IMR-90 (cell line): Measurements from ENCODE around the gene TDRD12. TPM values are rescaled to one million over a fixed set of nuclear protein-coding genes. Genes with fewer than 3 reads are reported as not detected.

Experiments
- ATAC-seq: fragments of 200-7000 bp; cut with Tn5 transposase; 2 replicates; pipeline ENCODE4 v1.9.1; 2020; ENCODE audit warnings: low read depth, mild to moderate bottlenecking, moderate library complexity
- BruUV-seq: library from RNA; stranded (reverse); fragments of 400-500 nt; replicated peaks from 2 replicates; lab custom pipeline; 2021; lab: Mats Ljungman, UMichigan
- CTCF ChIA-PET: fragments of 300-600 bp; formaldehyde crosslinking; extraction: SDS; loops from one replicate; lab custom pipeline; 2021; ENCODE audit warnings: antibody characterized with exemption; lab: Yijun Ruan, JAX
- POLR2A ChIA-PET: fragments of 300-600 bp; sonication (Branson Sonifier 250); formaldehyde crosslinking; loops from one replicate; lab custom pipeline; 2022; ENCODE audit warnings: antibody characterized with exemption; ENCODE audit not compliant: unreplicated experiment; lab: Charles Lee
- DNase-seq: peaks from one replicate; pipeline ENCODE4 v3.0.0; 2013
- H2AFZ ChIP-seq: replicated peaks from 2 replicates; pipeline ENCODE3; 2013; ENCODE audit warnings: low read length, mild to moderate bottlenecking; ENCODE audit not compliant: poor library complexity
- H2AK5ac ChIP-seq: 2 replicates; pipeline ENCODE4 v1.6.1; 2013; ENCODE audit warnings: low read depth, low read length, inconsistent platforms
- H2AK9ac ChIP-seq: replicated peaks from 2 replicates; pipeline ENCODE3; 2013; ENCODE audit warnings: mild to moderate bottlenecking, low read depth, low read length, moderate library complexity; ENCODE audit not compliant: poor library complexity
- H2BK120ac ChIP-seq: 2 replicates; pipeline ENCODE4 v1.6.1; 2013; ENCODE audit warnings: low read depth, low read length, inconsistent platforms
- H2BK15ac ChIP-seq: 3 replicates; pipeline ENCODE4 v1.6.1; 2013; ENCODE audit warnings: low read depth, low read length, inconsistent platforms
- H2BK20ac ChIP-seq: 2 replicates; pipeline ENCODE4 v1.6.1; 2013; ENCODE audit warnings: low read depth, mild to moderate bottlenecking, inconsistent platforms, low read length, moderate library complexity
- H2BK5ac ChIP-seq: 2 replicates; pipeline ENCODE4 v1.6.1; 2013; ENCODE audit warnings: mild to moderate bottlenecking, low read depth, low read length, inconsistent platforms; ENCODE audit not compliant: poor library complexity, severe bottlenecking
- H3K14ac ChIP-seq: replicated peaks from 2 replicates; pipeline ENCODE4 v1.6.1; 2013; ENCODE audit warnings: low read depth, low read length, inconsistent platforms
- H3K18ac ChIP-seq: 2 replicates; pipeline ENCODE4 v1.6.1; 2013; ENCODE audit warnings: low read depth, low read length, control low read depth
- H3K23ac ChIP-seq: 2 replicates; pipeline ENCODE4 v1.6.1; 2013; ENCODE audit warnings: low read depth, low read length, inconsistent platforms
- H3K27ac ChIP-seq: 2 replicates; pipeline ENCODE4 v1.5.1; 2013; ENCODE audit warnings: mild to moderate bottlenecking, control low read depth, low read length; ENCODE audit not compliant: insufficient read depth
- H3K27me3 ChIP-seq: 2 replicates; pipeline ENCODE4 v1.6.1; 2013; ENCODE audit warnings: low read length; ENCODE audit not compliant: control insufficient read depth, insufficient read depth
- H3K36me3 ChIP-seq: 2 replicates; pipeline ENCODE4 v1.6.1; 2013; ENCODE audit warnings: low read length, mixed read lengths; ENCODE audit not compliant: control insufficient read depth, insufficient read depth
- H3K4ac ChIP-seq: 2 replicates; pipeline ENCODE4 v1.6.1; 2013; ENCODE audit warnings: low read depth, low read length, inconsistent platforms
- H3K4me1 ChIP-seq: 2 replicates; pipeline ENCODE4 v1.6.1; 2013; ENCODE audit warnings: low read length, mixed read lengths; ENCODE audit not compliant: control insufficient read depth, insufficient read depth
- H3K4me2 ChIP-seq: 2 replicates; pipeline ENCODE4 v1.6.1; 2013; ENCODE audit warnings: low read depth, mild to moderate bottlenecking, control low read depth, low read length, moderate library complexity
- H3K4me3 ChIP-seq: 2 replicates; pipeline ENCODE4 v1.5.1; 2013; ENCODE audit warnings: low read depth, mild to moderate bottlenecking, control low read depth, low read length, moderate library complexity; ENCODE audit not compliant: insufficient read depth
- H3K56ac ChIP-seq: 2 replicates; pipeline ENCODE4 v1.6.1; 2013; ENCODE audit warnings: low read length, inconsistent platforms; ENCODE audit not compliant: insufficient read depth; ENCODE audit errors: extremely low read depth
- H3K79me1 ChIP-seq, 2 experiments: 2 replicates each; pipeline ENCODE4 v1.6.1; 2013; ENCODE audit warnings: low read length in 2 of 2, inconsistent platforms in 1 of 2, low read depth in 1 of 2
- H3K9ac ChIP-seq: 2 replicates; pipeline ENCODE4 v1.6.1; 2013; ENCODE audit warnings: low read depth, low read length, control low read depth
- H3K9me1 ChIP-seq: 2 replicates; pipeline ENCODE4 v1.6.1; 2013; ENCODE audit warnings: low read length, inconsistent platforms; ENCODE audit not compliant: insufficient read depth
- H3K9me3 ChIP-seq: 2 replicates; pipeline ENCODE4 v1.6.1; 2013; ENCODE audit warnings: low read length; ENCODE audit not compliant: control insufficient read depth, insufficient read depth
- H4K20me1 ChIP-seq: 2 replicates; pipeline ENCODE4 v1.6.1; 2013; ENCODE audit warnings: low read length, inconsistent platforms; ENCODE audit not compliant: insufficient read depth
- H4K5ac ChIP-seq: 2 replicates; pipeline ENCODE4 v1.6.1; 2013; ENCODE audit warnings: mild to moderate bottlenecking, low read depth, low read length, control low read depth
- H4K8ac ChIP-seq, 2 experiments: 2 replicates each; pipeline ENCODE4 v1.6.1; 2013; ENCODE audit warnings: low read depth in 2 of 2, low read length in 2 of 2, control low read depth in 1 of 2, inconsistent platforms in 1 of 2
- H4K91ac ChIP-seq: 2 replicates; pipeline ENCODE4 v1.6.1; 2013; ENCODE audit warnings: low read depth, low read length, inconsistent platforms; ENCODE audit not compliant: insufficient read depth
- BHLHE40 ChIP-seq: fragments of 150-350 bp; IDR thresholded peaks from 2 replicates; pipeline ENCODE4 v1.6.1; 2016; ENCODE audit warnings: mild to moderate bottlenecking, low read depth, low read length
- CEBPB ChIP-seq: IDR thresholded peaks from 2 replicates; pipeline ENCODE4 v1.6.1; 2012; ENCODE audit warnings: low read depth, low read length, improper control_type of control experiment
- CHD1 ChIP-seq: IDR thresholded peaks from 2 replicates; pipeline ENCODE4 v1.6.1; 2012; ENCODE audit warnings: low read depth, low read length, improper control_type of control experiment
- CTCF ChIP-seq: conservative IDR thresholded peaks from 2 replicates; pipeline ENCODE4 v1.5.1; 2012; ENCODE audit warnings: mild to moderate bottlenecking, low read depth, low read length, improper control_type of control experiment
- ELK1 ChIP-seq: fragments of 150-350 bp; IDR thresholded peaks from 2 replicates; pipeline ENCODE4 v1.6.1; 2016; ENCODE audit warnings: low read depth, mild to moderate bottlenecking, low read length, moderate library complexity, borderline replicate concordance
- FOS ChIP-seq: fragments of 150-350 bp; IDR thresholded peaks from 2 replicates; pipeline ENCODE4 v1.6.1; 2016; ENCODE audit warnings: low read depth, low read length
- MAFK ChIP-seq: IDR thresholded peaks from 2 replicates; pipeline ENCODE4 v1.6.1; 2012; ENCODE audit warnings: low read depth, low read length, improper control_type of control experiment
- MAZ ChIP-seq: IDR thresholded peaks from 2 replicates; pipeline ENCODE4 v1.6.1; 2012; ENCODE audit warnings: low read depth, mild to moderate bottlenecking, low read length, improper control_type of control experiment, moderate library complexity, borderline replicate concordance
- MXI1 ChIP-seq: IDR thresholded peaks from 2 replicates; pipeline ENCODE4 v1.6.1; 2012; ENCODE audit warnings: low read depth, mild to moderate bottlenecking, low read length, moderate library complexity, borderline replicate concordance
- NFE2L2 ChIP-seq: fragments of 150-350 bp; IDR thresholded peaks from 2 replicates; pipeline ENCODE4 v1.6.1; 2016; ENCODE audit warnings: low read depth, mild to moderate bottlenecking, low read length
- POLR2A ChIP-seq: IDR thresholded peaks from 2 replicates; pipeline ENCODE4 v1.6.1; 2012; ENCODE audit warnings: mild to moderate bottlenecking, low read depth, low read length
- RAD21 ChIP-seq: IDR thresholded peaks from 2 replicates; pipeline ENCODE4 v1.6.1; 2012; ENCODE audit warnings: low read length, improper control_type of control experiment
- RCOR1 ChIP-seq: IDR thresholded peaks from 2 replicates; pipeline ENCODE4 v1.6.1; 2012; ENCODE audit warnings: mild to moderate bottlenecking, low read length, improper control_type of control experiment; ENCODE audit not compliant: insufficient replicate concordance
- RFX5 ChIP-seq: IDR thresholded peaks from 2 replicates; pipeline ENCODE4 v1.8.0; 2012; ENCODE audit warnings: low read depth, mild to moderate bottlenecking, low read length, moderate library complexity
- SMC3 ChIP-seq: fragments of 150-350 bp; IDR thresholded peaks from 2 replicates; pipeline ENCODE4 v1.6.1; 2016; ENCODE audit warnings: low read depth, mild to moderate bottlenecking, antibody characterized with exemption, low read length, moderate library complexity
- WGBS, 2 experiments: methylation state at CpG; one replicate each; pipeline versions ENCODE4 v1.1.5 to v1.1.7; 2013; ENCODE audit warnings: missing lambda C conversion rate in 2 of 2; ENCODE audit not compliant: insufficient read length in 1 of 2; ENCODE audit errors: extremely low coverage in 2 of 2; 5-methylcytosine and 5-hydroxymethylcytosine counted together
- dilution Hi-C: fragments of 300-500 bp; cut with HindIII; formaldehyde crosslinking; loops from one replicate; pipeline ENCODE4 v1.14.3; 2018; ENCODE audit warnings: low sequenced_read_pairs; ENCODE audit not compliant: unreplicated experiment
- in situ Hi-C: fragments of 300-500 bp; cut with MboI; formaldehyde crosslinking; loops from 3 replicates; pipeline ENCODE4 v1.14.3; 2019; ENCODE audit warnings: low sequenced_read_pairs, inconsistent platforms, mixed read lengths
- intact Hi-C: fragments of 100-400 bp; cut with micrococcal nuclease; formaldehyde crosslinking; loops from 2 replicates; pipeline ENCODE4 v1.10.0; 2022
- polyA plus RNA-seq, 3 experiments: library from polyadenylated mRNA; depleted of rRNA; stranded (reverse); fragments of >200 nt; gene quantifications; 2 replicates each; pipeline ENCODE4 v1.2.3, GENCODE V29; 2012; ENCODE audit warnings: low replicate concordance in 1 of 3
- total RNA-seq: library from RNA; depleted of rRNA; stranded (reverse); fragments of >200 nt; gene quantifications from 2 replicates; pipeline ENCODE4 v1.2.3, GENCODE V29; 2012

Gene TDRD12
- total and polyA plus RNA-seq, 2 of the 4 experiments (the other 2 are of a cell fraction): under 0.01 to 0.07 TPM

- POLR2A ChIA-PET: no interaction called here
- in situ Hi-C loops: no loop called here
- Histone ChIP-seq H3K79me1 (peaks cover 10 to 37% of the 10 kb centered on the region in 2 experiments), H2BK15ac (no peak overlapping the region), H2BK5ac (no peak overlapping the region), H3K4me2 (peak overlapping the region; percentile 89), H2AK5ac (peak overlapping the region; percentile 0), H3K4me3 (peak overlapping the region; percentile 65), H2AK9ac (peak overlapping the region; percentile 95), H3K14ac (peak overlapping the region; percentile 81; the same call in 1 of the 2 replicates), H4K5ac (peak overlapping the region; percentile 58), H2AFZ (peak overlapping the region; percentile 95), H3K9me1 (peaks cover 3% of the 10 kb centered on the region; the same call in 1 of the 2 replicates), H2BK20ac (no peak overlapping the region), H3K23ac (no peak overlapping the region; the same call in 1 of the 2 replicates), H3K9me3 (no peaks in the 10 kb centered on the region; the same call in 1 of the 2 replicates), H3K36me3 (peaks cover 3% of the 10 kb centered on the region; the same call in 1 of the 2 replicates), H3K27me3 (no peaks in the 10 kb centered on the region), H4K8ac (peak overlapping the region; percentile 32 to 71), H3K56ac (no peak overlapping the region), H3K4me1 (peaks cover 9% of the 10 kb centered on the region), H3K18ac (no peak overlapping the region), H3K4ac (peak overlapping the region; percentile 75), H2BK120ac (no peak overlapping the region), H4K91ac (peak overlapping the region; percentile 68; the same call in 1 of the 2 replicates), H3K9ac (peak overlapping the region; percentile 62), H4K20me1 (no peaks in the 10 kb centered on the region; the same call in 1 of the 2 replicates), H3K27ac (peak overlapping the region; percentile 80)
- no peak for TF ChIP-seq CEBPB
- no peak for TF ChIP-seq CTCF
- no peak for TF ChIP-seq BHLHE40
- TF ChIP-seq POLR2A: no peak
- no peak for TF ChIP-seq MAZ
- TF ChIP-seq SMC3: no peak
- TF ChIP-seq ELK1: no peak
- no peak for TF ChIP-seq MAFK
- TF ChIP-seq FOS: no peak
- TF ChIP-seq CHD1: no peak
- TF ChIP-seq RCOR1: no peak
- no peak for TF ChIP-seq NFE2L2
- no peak for TF ChIP-seq MXI1
- no peak for TF ChIP-seq RAD21
- no peak for TF ChIP-seq RFX5
- intact Hi-C loops: loop anchor here (5.0 kb wide), 1 partner anchor 280 kb away; the partner anchor contains the start of genes CEP89 and FAAP24
- 60% methylated on average over 1 of the region's 7 CpGs; no CpG with 5 or more reads in 1 of the 2 experiments for WGBS, 2 experiments
- BruUV-seq: no TSS peak
- DNase-seq (no peak), ATAC-seq (no peak)
- dilution Hi-C loops: no loop called here
- CTCF ChIA-PET: no interaction called here
Measured at GRCh38 chr19:32692727-32693061, 26.9 kb upstream of the TDRD12 start.
